Sciatic nerve (tissue), 2 donors: ENCODE results near the gene ANO2. TPM values are rescaled to one million over a fixed set of nuclear protein-coding genes. Genes with fewer than 3 reads are reported as not detected.
"Not testable (repeated sequence)": the region's sequence is repeated elsewhere in the genome, so short reads cannot be mapped to it uniquely, and the experiment has no call there.

Source experiments
- ATAC-seq: fragments of 200-7000 bp; cut with Tn5 transposase; one replicate; pipeline ENCODE4 v1.9.1; 2020; ENCODE audit warnings: mild to moderate bottlenecking, moderate library complexity
- DNase-seq: peaks from one replicate; pipeline ENCODE4 v3.0.0-alpha.2; 2020; ENCODE audit warnings: low spot score
- intact Hi-C: fragments of 100-400 bp; cut with DNase I; formaldehyde crosslinking; loops from one replicate; pipeline ENCODE4 v1.14.2; 2022
- total RNA-seq: library from RNA; stranded (reverse); fragmentation: NEBNext Ultra II Directional; extraction: Animal tissue kit (Norgen Biotek cat#: 25700); gene quantifications from one replicate; pipeline ENCODE4 v1.2.1, GENCODE V29; 2021
- donor health status: DM: no; HTN: no; CAD: no.
- donor health status: DM: no; HTN: no; CAD: no.

Gene ANO2
- total RNA-seq, 1 donor from 2014 or later, result 30.4 TPM

GRCh38 chr12:5716976-5717375, 228.1 kb downstream of the ANO2 start:
- no peak for DNase-seq
- ATAC-seq, result no peak
- intact Hi-C loops, result no loop called here

- intact Hi-C loops, result no loop called here
- no peak for DNase-seq
- peak; percentile 51 for ATAC-seq
Observed at GRCh38 chr12:5716201-5716600, 228.9 kb downstream of the ANO2 start.

- ATAC-seq (no peak), DNase-seq (no peak)
- intact Hi-C loops, result no loop called here
Observed at GRCh38 chr12:5715021-5715420, 230.0 kb downstream of the ANO2 start.

DNA sequence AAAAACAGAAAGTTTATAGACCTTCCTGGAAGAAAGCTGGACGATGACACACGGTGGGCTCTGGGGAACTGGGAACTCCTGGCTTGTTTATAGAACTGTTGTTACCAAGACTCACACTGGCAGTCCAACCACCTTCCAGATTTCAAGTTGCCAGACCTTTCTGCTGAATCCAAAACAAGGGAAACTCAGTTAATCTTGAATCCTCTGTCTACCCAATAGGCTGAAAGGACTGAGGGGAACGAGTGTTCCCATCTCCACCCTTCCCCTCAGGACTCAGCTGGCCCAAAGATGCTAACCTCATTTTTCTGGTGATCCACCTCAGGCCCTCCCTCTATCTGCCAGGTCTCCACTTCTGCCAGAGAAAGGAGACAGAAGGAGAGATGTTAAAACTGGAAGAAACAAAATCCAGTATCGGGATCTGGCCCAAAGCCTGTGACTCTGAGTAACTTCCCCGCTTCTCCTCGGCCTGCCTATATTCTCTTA, 231.4 kb downstream of the ANO2 start:
- intact Hi-C loops, result no loop called here
- peak; percentile 73 for ATAC-seq
- DNase-seq, result no peak

DNA sequence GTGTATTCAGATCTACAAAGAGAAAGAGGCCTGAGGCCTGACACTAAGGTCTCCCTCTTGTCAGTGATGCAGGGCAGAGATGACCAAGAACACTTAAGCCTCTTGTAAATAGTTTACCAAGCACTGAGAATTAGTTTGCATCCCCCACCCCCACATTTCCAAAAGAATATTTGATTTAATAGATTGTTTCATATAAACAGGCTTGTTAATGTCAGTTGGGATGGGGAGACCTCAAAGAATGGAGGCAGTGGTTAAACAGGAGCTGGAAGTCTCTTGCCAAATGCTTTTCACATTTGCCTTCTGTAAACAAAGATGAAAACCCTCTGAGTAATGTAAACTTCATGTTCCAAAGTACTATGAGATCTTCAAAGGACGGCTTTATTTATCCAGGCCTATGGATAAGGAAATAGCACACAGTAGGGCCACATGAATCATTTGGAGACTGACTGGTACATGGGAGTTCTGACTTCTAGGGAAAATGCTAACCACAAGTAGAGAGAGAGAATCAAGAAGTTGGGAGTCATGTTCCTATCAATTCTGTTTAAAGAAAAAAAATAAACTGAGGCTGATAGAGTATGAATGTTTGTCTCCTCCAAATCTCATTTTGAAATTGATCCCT, 234.7 kb downstream of the ANO2 start:
- intact Hi-C loops, result no loop called here
- DNase-seq, result no peak
- no peak for ATAC-seq

GRCh38 chr12:5708371-5708770, 236.7 kb downstream of the ANO2 start:
- ATAC-seq (no peak), DNase-seq (no peak)
- intact Hi-C loops, result no loop called here

DNA sequence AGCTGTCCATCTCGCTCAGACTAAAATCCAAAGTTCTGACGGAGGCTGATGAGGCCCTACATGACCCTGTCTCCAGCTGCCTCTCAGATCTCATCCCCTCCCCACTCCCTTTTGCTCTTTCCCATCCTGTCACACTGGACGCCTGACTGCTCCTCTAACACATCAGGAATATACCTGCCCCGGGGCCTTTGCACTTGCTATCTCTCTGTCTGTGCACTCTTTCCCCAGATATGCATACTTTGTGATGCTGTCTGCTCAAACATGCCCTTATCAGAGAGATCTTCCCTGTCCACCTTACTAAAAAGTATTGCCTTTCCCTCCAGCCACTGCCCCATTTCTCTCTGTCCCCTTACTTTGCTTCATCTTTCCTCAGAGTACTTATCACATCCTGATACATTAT, 238.8 kb downstream of the ANO2 start:
- intact Hi-C loops, result no loop called here
- DNase-seq, result no peak
- no peak for ATAC-seq

DNA sequence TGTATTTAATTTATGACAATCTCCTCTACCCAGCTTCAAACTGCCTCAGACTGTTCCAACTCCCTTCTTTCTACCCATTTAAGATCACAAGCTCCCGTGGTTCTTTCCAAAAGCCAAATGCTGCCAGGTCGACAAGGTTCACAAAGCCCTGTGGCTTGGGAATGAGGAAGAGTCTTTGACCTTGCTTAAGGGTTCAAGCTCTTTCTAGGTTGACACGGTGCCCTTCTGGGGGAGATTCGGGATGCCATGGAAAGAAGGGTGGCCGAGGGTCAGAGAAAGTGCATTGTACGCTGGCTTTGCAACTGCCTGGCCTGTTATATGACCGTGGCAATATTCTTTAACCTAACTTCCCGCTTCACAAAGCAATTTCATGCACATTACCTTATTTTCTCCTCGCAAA, 239.3 kb downstream of the ANO2 start:
- DNase-seq (no peak), ATAC-seq (no peak)
- intact Hi-C loops, result no loop called here

DNA sequence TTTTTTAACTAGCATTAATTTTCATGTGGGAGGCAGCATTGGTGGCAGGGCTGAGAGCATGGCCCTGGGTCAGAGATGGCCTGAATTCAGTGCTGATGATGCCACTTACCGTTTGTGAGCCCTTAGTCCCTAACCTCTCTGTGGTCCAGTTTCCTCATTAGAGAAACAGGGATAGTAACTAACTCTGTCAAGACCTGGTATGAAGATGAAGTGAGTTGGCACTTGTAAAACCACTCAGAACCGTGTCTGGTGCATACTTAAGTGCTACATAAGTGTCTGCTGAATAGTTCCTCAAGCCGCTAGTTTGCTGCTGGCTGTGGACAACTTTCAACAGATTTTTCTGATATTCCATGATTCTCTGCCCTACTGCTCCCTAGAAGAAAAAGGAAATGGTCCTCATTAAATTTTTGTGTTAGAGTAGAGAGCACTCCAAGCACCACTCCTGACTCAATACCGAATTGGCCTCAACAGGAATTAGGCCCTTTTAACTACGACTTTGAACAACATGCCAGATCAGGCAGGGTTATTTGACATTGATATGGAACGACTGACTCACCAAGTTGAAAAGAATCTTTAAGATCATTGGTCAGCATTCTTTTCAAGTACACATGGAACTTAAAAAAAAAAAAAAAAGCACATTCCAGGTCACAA, 250.2 kb downstream of the ANO2 start:
- intact Hi-C loops, result no loop called here
- ATAC-seq (no peak), DNase-seq (no peak)

GRCh38 chr12:5692850-5693249, 252.2 kb downstream of the ANO2 start:
- no peak for ATAC-seq
- intact Hi-C loops, result no loop called here
- no peak for DNase-seq

GRCh38 chr12:5691943-5692342, 253.1 kb downstream of the ANO2 start:
- ATAC-seq (no peak), DNase-seq (no peak)
- intact Hi-C loops, result no loop called here

DNA sequence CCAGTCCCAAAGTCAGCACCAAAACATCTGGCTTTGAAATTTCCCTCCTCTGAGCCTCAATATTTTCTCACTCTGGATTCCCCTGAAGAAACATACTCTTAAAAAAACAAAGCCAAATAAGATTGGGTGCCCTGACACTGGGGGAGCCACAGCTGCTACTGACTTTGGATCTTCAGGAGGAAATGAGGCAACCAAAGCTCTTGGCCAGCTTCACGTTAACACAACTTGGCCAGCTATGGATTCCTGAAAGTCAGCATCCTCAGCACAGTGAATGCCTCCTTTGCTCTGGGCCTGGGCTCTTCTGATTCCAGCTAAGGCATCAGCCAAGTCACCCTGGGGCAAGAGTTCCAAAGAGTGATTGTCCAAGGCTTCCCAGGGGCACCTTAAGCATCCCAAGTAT, 254.8 kb downstream of the ANO2 start:
- ATAC-seq, result no peak
- intact Hi-C loops, result no loop called here
- no peak for DNase-seq

DNA sequence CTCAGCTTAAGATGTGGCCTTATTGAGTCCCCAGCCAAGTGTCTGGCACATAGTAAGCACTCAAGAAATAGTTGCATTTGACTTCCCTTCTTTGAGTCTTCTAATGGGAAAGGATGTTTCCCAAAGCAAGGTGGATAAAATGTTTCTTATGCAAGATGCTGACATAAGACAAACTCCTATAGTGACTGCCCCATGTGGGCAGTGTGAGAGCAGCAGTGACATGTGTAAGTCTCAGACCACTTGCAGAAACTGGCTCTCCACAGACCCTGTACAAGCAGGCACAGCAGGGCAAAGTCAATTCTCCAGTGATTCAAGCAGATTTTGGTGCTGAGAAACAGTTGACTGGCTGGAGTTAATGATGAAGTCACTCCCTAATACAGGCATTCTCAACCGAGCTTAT, 255.3 kb downstream of the ANO2 start:
- ATAC-seq (no peak), DNase-seq (no peak)
- intact Hi-C loops, result no loop called here

GRCh38 chr12:5688226-5688625, 256.8 kb downstream of the ANO2 start:
- intact Hi-C loops, result no loop called here
- no peak for DNase-seq
- ATAC-seq, result no peak

DNA sequence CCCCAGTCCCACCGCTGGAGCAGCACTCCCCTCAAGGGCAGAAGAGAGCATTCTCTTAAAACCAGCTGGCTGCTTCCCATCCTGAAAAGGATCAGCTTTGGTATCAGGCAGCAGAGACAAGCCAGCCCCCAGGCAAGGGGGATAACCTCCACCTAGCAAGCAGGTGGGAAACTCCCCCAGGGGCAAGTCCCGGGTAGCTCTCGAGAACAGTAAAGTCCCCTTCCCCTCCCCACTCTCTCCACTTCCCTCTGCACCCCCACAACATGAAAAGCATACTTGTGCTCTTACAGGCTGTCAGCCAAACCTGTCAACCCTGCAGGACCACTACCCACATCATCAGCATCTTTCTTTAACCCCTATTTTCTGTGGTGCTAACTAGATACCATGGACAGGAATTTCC, 259.1 kb downstream of the ANO2 start:
- no peak for DNase-seq
- ATAC-seq, result no peak
- intact Hi-C loops, result no loop called here

DNA sequence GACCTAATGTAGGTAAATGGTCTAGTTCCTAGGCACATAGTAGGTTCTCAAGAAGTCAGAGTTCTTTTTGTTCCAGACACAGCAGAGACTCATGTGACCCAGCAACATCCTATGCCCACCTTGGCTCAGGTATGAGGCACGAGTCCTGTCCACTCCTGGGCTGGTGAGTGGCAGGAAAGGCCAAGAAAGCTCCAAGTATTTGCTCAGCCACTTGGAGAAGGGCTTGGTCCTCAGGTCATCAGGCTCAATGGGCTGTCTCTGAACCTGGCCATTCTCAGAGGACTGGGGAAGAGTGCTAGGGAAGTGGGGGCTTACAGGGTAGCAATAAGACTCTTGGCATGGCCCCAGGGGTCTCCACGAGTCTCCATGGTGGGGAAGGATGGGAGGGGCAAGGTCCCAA, 260.1 kb downstream of the ANO2 start:
- ATAC-seq (no peak), DNase-seq (no peak)
- intact Hi-C loops, result no loop called here

DNA sequence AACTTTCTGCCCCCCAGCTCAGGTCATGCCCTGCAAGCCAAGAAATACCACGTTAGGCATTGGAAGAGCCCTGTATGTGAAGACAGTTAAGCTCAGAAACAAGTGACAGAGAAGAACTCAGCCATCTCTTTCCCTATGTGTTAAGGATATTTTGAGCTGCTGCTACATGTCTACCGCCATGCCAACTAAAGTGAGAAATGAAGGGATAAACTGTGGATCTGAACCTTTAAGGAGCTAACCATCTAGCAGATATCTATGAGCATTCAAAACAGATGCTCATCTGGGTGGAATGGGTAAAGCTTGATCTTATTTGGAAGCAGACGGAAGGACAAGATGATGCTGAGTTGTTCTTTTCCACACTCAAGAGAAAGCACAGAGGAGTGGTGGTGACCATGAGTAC, 262.5 kb downstream of the ANO2 start:
- no peak for ATAC-seq
- intact Hi-C loops, result no loop called here

DNA sequence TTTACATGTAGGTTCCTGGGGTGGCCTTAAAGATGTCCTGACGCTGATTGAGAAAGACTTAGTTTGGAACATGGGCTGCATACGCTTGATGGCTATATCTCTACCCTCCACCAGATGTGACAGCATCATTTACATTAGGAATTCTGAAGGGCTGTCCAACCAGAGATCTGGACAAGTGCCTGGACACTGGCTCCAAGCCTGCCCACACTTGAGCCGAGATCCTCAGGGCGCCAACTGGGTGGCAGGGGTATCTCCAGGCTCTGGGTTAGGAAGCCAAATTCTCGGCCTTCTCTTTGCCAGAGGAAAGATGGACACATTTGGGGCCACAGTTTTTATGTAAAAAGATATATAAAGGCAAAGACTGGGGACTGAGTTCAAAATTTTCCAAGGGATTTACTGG, 266.9 kb downstream of the ANO2 start:
- DNase-seq, result no peak
- ATAC-seq, result no peak
- intact Hi-C loops, result no loop called here

More for the DNA sequence above, 262.5 kb downstream of the ANO2 start:
- DNase-seq, result no peak

DNA sequence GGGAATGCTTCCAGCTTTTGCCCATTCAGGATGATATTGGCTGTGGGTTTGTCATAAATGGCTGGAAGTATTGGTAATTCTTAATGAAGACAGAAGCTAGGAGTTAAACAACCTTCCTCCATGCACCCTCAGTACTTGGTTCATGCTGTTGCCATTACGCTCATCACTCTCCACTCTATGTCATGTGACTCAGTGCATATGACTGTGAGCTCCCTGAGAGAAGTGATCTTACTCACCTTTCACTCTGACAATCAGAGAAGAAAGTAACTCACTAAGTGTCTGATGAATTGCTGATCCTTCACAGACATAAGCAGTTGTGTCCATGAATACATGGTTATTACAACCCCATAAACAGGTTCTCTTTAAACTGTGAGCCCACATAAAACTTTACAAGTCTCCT, 275.4 kb downstream of the ANO2 start:
- ATAC-seq, DNase-seq, intact Hi-C loops: not testable (repeated sequence)

GRCh38 chr12:5665615-5666014, 279.4 kb downstream of the ANO2 start:
- intact Hi-C loops, result no loop called here
- ATAC-seq (no peak), DNase-seq (no peak)

DNA sequence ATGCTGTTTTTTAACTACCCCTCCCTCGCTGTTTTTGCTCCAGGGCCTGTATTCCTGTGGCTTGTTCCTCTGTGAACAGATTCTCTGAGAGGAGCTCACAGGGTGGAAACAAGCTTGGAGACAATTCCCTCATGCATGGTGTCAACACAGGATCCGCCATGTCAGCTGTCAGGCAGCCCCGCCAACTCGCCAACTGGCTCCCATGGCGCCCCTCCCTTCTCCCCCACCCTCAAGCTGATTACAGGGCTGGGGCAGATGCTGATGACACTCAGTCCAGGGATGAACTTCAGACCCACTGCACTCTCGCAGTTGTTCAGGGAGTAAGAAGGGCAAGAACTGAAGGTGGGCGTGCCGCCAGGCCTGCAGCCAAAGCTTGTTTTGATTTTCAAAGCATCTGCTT, 283.2 kb downstream of the ANO2 start:
- DNase-seq (no peak), ATAC-seq (no peak)
- intact Hi-C loops, result no loop called here
